ENCODE measurements around the gene GYPC.
A peak's percentile ranks its signal among the peaks of the same experiment; 100 is the strongest.

The GYPC gene

GRCh38 chr2:126627643-126628042 lies 28.3 kb upstream of the GYPC start:
- no peaks in the 10 kb centered on the region for H3K27me3 ChIP-seq (replicated peaks; ENCODE audit: control insufficient read depth, insufficient read depth, low read length)
- DNase-seq (ENCODE audit: extremely low read depth, insufficient read length) = no peak
- no peak for TF ChIP-seq CTCF (IDR thresholded peaks at IDR 0.05; ENCODE audit: insufficient read depth, low read length, poor library complexity, severe bottlenecking)
- H3K36me3 ChIP-seq (ENCODE audit: control insufficient read depth, insufficient read depth, low read length) = no peaks in the 10 kb centered on the region
- no peak overlapping the region for H3K4me3 ChIP-seq (replicated peaks; ENCODE audit: low read depth, low read length)

- H3K36me3 ChIP-seq (ENCODE audit: control insufficient read depth, insufficient read depth, low read length) = no peaks in the 10 kb centered on the region
- TF ChIP-seq CTCF (IDR thresholded peaks at IDR 0.05; ENCODE audit: insufficient read depth, low read length, poor library complexity, severe bottlenecking) = peak; percentile 87
- no peak overlapping the region for H3K4me3 ChIP-seq (replicated peaks; ENCODE audit: low read depth, low read length)
- no peaks in the 10 kb centered on the region for H3K27me3 ChIP-seq (replicated peaks; ENCODE audit: control insufficient read depth, insufficient read depth, low read length)
- no peak for DNase-seq (ENCODE audit: extremely low read depth, insufficient read length)
Observed at GRCh38 chr2:126634273-126634861, 21.6 kb upstream of the GYPC start.

GRCh38 chr2:126635281-126635680 lies 20.7 kb upstream of the GYPC start:
- no peak overlapping the region for H3K4me3 ChIP-seq (replicated peaks; ENCODE audit: low read depth, low read length)
- DNase-seq (ENCODE audit: extremely low read depth, insufficient read length) = no peak
- TF ChIP-seq CTCF (IDR thresholded peaks at IDR 0.05; ENCODE audit: insufficient read depth, low read length, poor library complexity, severe bottlenecking) = no peak

GRCh38 chr2:126635736-126636135 lies 20.2 kb upstream of the GYPC start:
- Histone ChIP-seq H3K27me3 (replicated peaks; ENCODE audit: control insufficient read depth, insufficient read depth, low read length) (no peaks in the 10 kb centered on the region), H3K4me3 (replicated peaks; ENCODE audit: low read depth, low read length) (no peak overlapping the region), H3K36me3 (ENCODE audit: control insufficient read depth, insufficient read depth, low read length) (no peaks in the 10 kb centered on the region)
- no peak for TF ChIP-seq CTCF (IDR thresholded peaks at IDR 0.05; ENCODE audit: insufficient read depth, low read length, poor library complexity, severe bottlenecking)
- DNase-seq (ENCODE audit: extremely low read depth, insufficient read length) = no peak

More at GRCh38 chr2:126635281-126635680, 20.7 kb upstream of the GYPC start:
- H3K27me3 ChIP-seq (replicated peaks; ENCODE audit: control insufficient read depth, insufficient read depth, low read length) = no peaks in the 10 kb centered on the region
- no peaks in the 10 kb centered on the region for H3K36me3 ChIP-seq (ENCODE audit: control insufficient read depth, insufficient read depth, low read length)

- H3K4me3 ChIP-seq (replicated peaks; ENCODE audit: low read depth, low read length) = no peak overlapping the region
- no peak for TF ChIP-seq CTCF (IDR thresholded peaks at IDR 0.05; ENCODE audit: insufficient read depth, low read length, poor library complexity, severe bottlenecking)
- DNase-seq (ENCODE audit: extremely low read depth, insufficient read length) = no peak
- no peaks in the 10 kb centered on the region for H3K36me3 ChIP-seq (ENCODE audit: control insufficient read depth, insufficient read depth, low read length)
- H3K27me3 ChIP-seq (replicated peaks; ENCODE audit: control insufficient read depth, insufficient read depth, low read length) = no peaks in the 10 kb centered on the region
Observed at GRCh38 chr2:126637386-126637785, 18.6 kb upstream of the GYPC start.

- Histone ChIP-seq H3K27me3 (replicated peaks; ENCODE audit: control insufficient read depth, insufficient read depth, low read length) (no peaks in the 10 kb centered on the region), H3K4me3 (replicated peaks; ENCODE audit: low read depth, low read length) (no peak overlapping the region), H3K36me3 (ENCODE audit: control insufficient read depth, insufficient read depth, low read length) (no peaks in the 10 kb centered on the region)
- no peak for DNase-seq (ENCODE audit: extremely low read depth, insufficient read length)
- TF ChIP-seq CTCF (IDR thresholded peaks at IDR 0.05; ENCODE audit: insufficient read depth, low read length, poor library complexity, severe bottlenecking) = no peak
Observed at GRCh38 chr2:126638746-126639145, 17.2 kb upstream of the GYPC start.

Data from GM06990 (cell line).